ENCODE data around the gene RPRML. TPM values are rescaled to one million over a fixed set of nuclear protein-coding genes. Genes with fewer than 3 reads are reported as not detected.
A peak's percentile ranks its signal among the peaks of the same experiment; 100 is the strongest.

Gene RPRML
- total and polyA plus RNA-seq, 5 experiments from 2014 or later = not detected

GRCh38 chr17:46950997-46951621 is 27.9 kb downstream of the RPRML start:
- peaks cover 0 to 19% (median 5%) of the 10 kb centered on the region in 4 donors for H3K4me1 Mint-ChIP-seq
- no peaks in the 10 kb centered on the region for H3K27me3 Mint-ChIP-seq
- H3K27ac Mint-ChIP-seq = no peak overlapping the region
- POLR2A ChIA-PET = no interaction called here
- ATAC-seq (no peak), DNase-seq (no peak)
- peaks cover 0 to 11% (median 11%) of the 10 kb centered on the region in 3 donors for H3K36me3 Mint-ChIP-seq
- no peaks in the 10 kb centered on the region for H3K9me3 Mint-ChIP-seq
- no peak overlapping the region for H3K4me3 Mint-ChIP-seq

GRCh38 chr17:46950342-46950996 is 28.6 kb downstream of the RPRML start:
- Mint-ChIP-seq H3K36me3 (peaks cover 0 to 8% (median 6%) of the 10 kb centered on the region in 3 donors), H3K9me3 (no peaks in the 10 kb centered on the region), H3K4me3 (no peak overlapping the region), H3K27me3 (no peaks in the 10 kb centered on the region), H3K27ac (no peak overlapping the region), H3K4me1 (peaks cover 3 to 19% (median 5%) of the 10 kb centered on the region in 4 donors)
- DNase-seq = no peak
- POLR2A ChIA-PET = no interaction called here
- ATAC-seq = no peak

GRCh38 chr17:46949291-46950174 is 29.5 kb downstream of the RPRML start:
- ATAC-seq (no peak), DNase-seq (no peak)
- peaks cover 8 to 28% (median 14%) of the 10 kb centered on the region in 4 donors for H3K4me1 Mint-ChIP-seq
- H3K27me3 Mint-ChIP-seq = no peaks in the 10 kb centered on the region
- POLR2A ChIA-PET = no interaction called here
- no peaks in the 10 kb centered on the region for H3K9me3 Mint-ChIP-seq
- H3K27ac Mint-ChIP-seq = no peak overlapping the region
- peaks cover 0 to 5% (median 5%) of the 10 kb centered on the region in 3 donors for H3K36me3 Mint-ChIP-seq
- no peak overlapping the region for H3K4me3 Mint-ChIP-seq

- no peak overlapping the region for H3K27ac Mint-ChIP-seq
These were observed 30.5 kb downstream of the RPRML start for GRCh38 chr17:46948544-46948943.

GRCh38 chr17:46947216-46947615 is 31.8 kb downstream of the RPRML start:
- Mint-ChIP-seq H3K27ac (peak overlapping the region in 1 of 10 donors; percentile 71), H3K4me3 (no peak overlapping the region), H3K36me3 (peaks cover 0 to 5% (median 5%) of the 10 kb centered on the region in 3 donors), H3K4me1 (peaks cover 17 to 43% (median 31%) of the 10 kb centered on the region in 4 donors), H3K9me3 (no peaks in the 10 kb centered on the region), H3K27me3 (no peaks in the 10 kb centered on the region)
- POLR2A ChIA-PET = no interaction called here
- ATAC-seq = no peak
- no peak for DNase-seq

More at GRCh38 chr17:46948544-46948943, 30.5 kb downstream of the RPRML start:
- H3K36me3 Mint-ChIP-seq = peaks cover 0 to 5% (median 5%) of the 10 kb centered on the region in 3 donors
- peaks cover 15 to 37% (median 22%) of the 10 kb centered on the region in 4 donors for H3K4me1 Mint-ChIP-seq
- H3K9me3 Mint-ChIP-seq = no peaks in the 10 kb centered on the region
- POLR2A ChIA-PET = no interaction called here
- DNase-seq (no peak), ATAC-seq (no peak)
- H3K27me3 Mint-ChIP-seq = no peaks in the 10 kb centered on the region
- H3K4me3 Mint-ChIP-seq = no peak overlapping the region

GRCh38 chr17:46944931-46945330 is 34.1 kb downstream of the RPRML start:
- Mint-ChIP-seq H3K27me3 (no peaks in the 10 kb centered on the region), H3K36me3 (peaks cover 0 to 9% (median 8%) of the 10 kb centered on the region in 3 donors), H3K4me1 (peaks cover 17 to 37% (median 32%) of the 10 kb centered on the region in 4 donors), H3K27ac (peak overlapping the region in 4 of 10 donors; percentile 19 to 73 (median 58)), H3K9me3 (no peaks in the 10 kb centered on the region), H3K4me3 (peak overlapping the region in 1 of 10 donors; percentile 11)
- ATAC-seq (no peak), DNase-seq (no peak)
- POLR2A ChIA-PET = no interaction called here

- peak in 1 of 10 donors; percentile 7 for DNase-seq
- Mint-ChIP-seq H3K4me3 (peak overlapping the region in 8 of 10 donors; percentile 20 to 72 (median 45)), H3K27me3 (no peaks in the 10 kb centered on the region), H3K27ac (peak overlapping the region; percentile 33 to 91 (median 58)), H3K9me3 (no peaks in the 10 kb centered on the region), H3K36me3 (peaks cover 0 to 16% (median 2%) of the 10 kb centered on the region in 3 donors), H3K4me1 (peaks cover 17 to 37% (median 32%) of the 10 kb centered on the region in 4 donors)
- POLR2A ChIA-PET = interaction anchor here (0.8 kb wide), 1 partner anchor 9 kb away, joined by 4 read pairs; no protein-coding TSS in a partner anchor
- ATAC-seq = peak; percentile 30 to 31
These were observed 35.3 kb downstream of the RPRML start for GRCh38 chr17:46943501-46944393.

- peaks cover 17 to 37% (median 32%) of the 10 kb centered on the region in 4 donors for H3K4me1 Mint-ChIP-seq
- H3K36me3 Mint-ChIP-seq = peaks cover 0 to 21% (median 2%) of the 10 kb centered on the region in 3 donors
- H3K9me3 Mint-ChIP-seq = no peaks in the 10 kb centered on the region
- H3K4me3 Mint-ChIP-seq = peak overlapping the region in 7 of 10 donors; percentile 22 to 72 (median 52)
- peak in 1 of 2 donors; percentile 9 for ATAC-seq
- H3K27me3 Mint-ChIP-seq = no peaks in the 10 kb centered on the region
- peak overlapping the region in 8 of 10 donors; percentile 33 to 91 (median 66) for H3K27ac Mint-ChIP-seq
- POLR2A ChIA-PET = no interaction called here
- DNase-seq = no peak
These were observed 35.9 kb downstream of the RPRML start for GRCh38 chr17:46943218-46943500.

GRCh38 chr17:46942441-46943217 is 36.4 kb downstream of the RPRML start:
- Mint-ChIP-seq H3K27me3 (no peaks in the 10 kb centered on the region), H3K4me1 (peaks cover 17 to 37% (median 32%) of the 10 kb centered on the region in 4 donors), H3K27ac (peak overlapping the region in 8 of 10 donors; percentile 6 to 73 (median 58)), H3K36me3 (peaks cover 0 to 26% (median 2%) of the 10 kb centered on the region in 3 donors), H3K4me3 (no peak overlapping the region), H3K9me3 (no peaks in the 10 kb centered on the region)
- peak in 9 of 10 donors; percentile 14 to 67 (median 40) for DNase-seq
- POLR2A ChIA-PET = no interaction called here
- ATAC-seq = peak; percentile 42 to 54

- POLR2A ChIA-PET = no interaction called here
- peak; percentile 84 to 86 for ATAC-seq
- peak overlapping the region in 7 of 10 donors; percentile 9 to 86 (median 66) for H3K27ac Mint-ChIP-seq
- H3K27me3 Mint-ChIP-seq = no peaks in the 10 kb centered on the region
- H3K4me1 Mint-ChIP-seq = peaks cover 15 to 33% (median 26%) of the 10 kb centered on the region in 4 donors
- H3K36me3 Mint-ChIP-seq = peaks cover 0 to 43% (median 3%) of the 10 kb centered on the region in 3 donors
- no peaks in the 10 kb centered on the region for H3K9me3 Mint-ChIP-seq
- peak; percentile 20 to 81 (median 58) for DNase-seq
- no peak overlapping the region for H3K4me3 Mint-ChIP-seq
These were observed 38.2 kb downstream of the RPRML start for GRCh38 chr17:46940692-46941404.

Measured in naive thymus-derived CD8-positive, alpha-beta T cell (primary cell).